GM21825 (cell line): ENCODE measurements around the gene CDR2.
"Not testable (repeated sequence)": the region's sequence is repeated elsewhere in the genome, so short reads cannot be mapped to it uniquely, and the experiment has no call there.

Source experiments
- ATAC-seq: cut with Tn5 transposase; IDR thresholded peaks from one replicate; pipeline ENCODE4 v1.9.1; 2021; ENCODE audit warnings: mild to moderate bottlenecking, moderate library complexity; ENCODE audit not compliant: unreplicated experiment

The CDR2 gene

GRCh38 chr16:22375963-22376640 lies 1.7 kb upstream of the CDR2 start:
- ATAC-seq: no peak

GRCh38 chr16:22375117-22375962 lies 921 bp upstream of the CDR2 start:
- no peak for ATAC-seq

GRCh38 chr16:22373662-22374310 lies 633 bp downstream of the CDR2 start:
- ATAC-seq: peak; percentile 22

- no peak for ATAC-seq
Measured at GRCh38 chr16:22372882-22373661, 1.3 kb downstream of the CDR2 start.

GRCh38 chr16:22370038-22370820 lies 4.2 kb downstream of the CDR2 start:
- ATAC-seq: no peak

- ATAC-seq: no peak
Measured at GRCh38 chr16:22369221-22369811, 5.1 kb downstream of the CDR2 start.

GRCh38 chr16:22368200-22368826 lies 6.1 kb downstream of the CDR2 start:
- ATAC-seq: not testable (repeated sequence)

- ATAC-seq: no peak
Measured at GRCh38 chr16:22366889-22367288, 7.5 kb downstream of the CDR2 start.

- ATAC-seq: no peak
Measured at GRCh38 chr16:22366371-22366770, 8.0 kb downstream of the CDR2 start.

- no peak for ATAC-seq
Measured at GRCh38 chr16:22364241-22364640, 10.2 kb downstream of the CDR2 start.

GRCh38 chr16:22360963-22361659 lies 13.3 kb downstream of the CDR2 start:
- no peak for ATAC-seq

- ATAC-seq: no peak
Measured at GRCh38 chr16:22359679-22360078, 14.7 kb downstream of the CDR2 start.

- ATAC-seq: no peak
Measured at GRCh38 chr16:22358000-22358399, 16.4 kb downstream of the CDR2 start.

- peak; percentile 66 for ATAC-seq
Measured at GRCh38 chr16:22357635-22357971, 16.8 kb downstream of the CDR2 start.

- peak; percentile 33 for ATAC-seq
Measured at GRCh38 chr16:22356930-22357634, 17.3 kb downstream of the CDR2 start.

- no peak for ATAC-seq
Measured at GRCh38 chr16:22355487-22355908, 18.9 kb downstream of the CDR2 start.

- ATAC-seq: no peak
Measured at GRCh38 chr16:22353933-22354541, 20.4 kb downstream of the CDR2 start.
